T-helper 2 cell treated with Interferon-gamma antibody and Interleukin-4, amounts not matched to agents 5 μg/mL and 100 μg/mL, for 36 hours (primary cell): ENCODE results near the gene LUZP4.

Experiments used
- DNase-seq: peaks from one replicate; pipeline ENCODE4 v3.0.0; 2021; ENCODE audit warnings: low spot score
- H3K27ac Mint-ChIP-seq: one replicate; pipeline ENCODE4 v1.8.0; 2021; ENCODE audit warnings: mild to moderate bottlenecking, mixed read lengths
- H3K27me3 Mint-ChIP-seq: one replicate; pipeline ENCODE4 v1.8.0; 2021; ENCODE audit warnings: low read depth, mixed read lengths
- H3K36me3 Mint-ChIP-seq: one replicate; pipeline ENCODE4 v1.8.0; 2021; ENCODE audit warnings: low read depth, mixed read lengths
- H3K4me1 Mint-ChIP-seq: one replicate; pipeline ENCODE4 v1.8.0; 2021; ENCODE audit warnings: low read depth, mixed read lengths
- H3K4me3 Mint-ChIP-seq: one replicate; pipeline ENCODE4 v1.8.0; 2022; ENCODE audit warnings: mild to moderate bottlenecking, moderate library complexity, mixed read lengths
- H3K9me3 Mint-ChIP-seq: one replicate; pipeline ENCODE4 v1.8.0; 2021; ENCODE audit warnings: mixed read lengths

The LUZP4 gene

GRCh38 chrX:115348446-115349225 lies 59.1 kb downstream of the LUZP4 start:
- H3K4me1 Mint-ChIP-seq, result no peaks in the 10 kb centered on the region
- H3K9me3 Mint-ChIP-seq, result no peaks in the 10 kb centered on the region
- no peak overlapping the region for H3K4me3 Mint-ChIP-seq
- no peak for DNase-seq
- no peaks in the 10 kb centered on the region for H3K27me3 Mint-ChIP-seq
- H3K27ac Mint-ChIP-seq, result no peak overlapping the region
- no peaks in the 10 kb centered on the region for H3K36me3 Mint-ChIP-seq

DNA sequence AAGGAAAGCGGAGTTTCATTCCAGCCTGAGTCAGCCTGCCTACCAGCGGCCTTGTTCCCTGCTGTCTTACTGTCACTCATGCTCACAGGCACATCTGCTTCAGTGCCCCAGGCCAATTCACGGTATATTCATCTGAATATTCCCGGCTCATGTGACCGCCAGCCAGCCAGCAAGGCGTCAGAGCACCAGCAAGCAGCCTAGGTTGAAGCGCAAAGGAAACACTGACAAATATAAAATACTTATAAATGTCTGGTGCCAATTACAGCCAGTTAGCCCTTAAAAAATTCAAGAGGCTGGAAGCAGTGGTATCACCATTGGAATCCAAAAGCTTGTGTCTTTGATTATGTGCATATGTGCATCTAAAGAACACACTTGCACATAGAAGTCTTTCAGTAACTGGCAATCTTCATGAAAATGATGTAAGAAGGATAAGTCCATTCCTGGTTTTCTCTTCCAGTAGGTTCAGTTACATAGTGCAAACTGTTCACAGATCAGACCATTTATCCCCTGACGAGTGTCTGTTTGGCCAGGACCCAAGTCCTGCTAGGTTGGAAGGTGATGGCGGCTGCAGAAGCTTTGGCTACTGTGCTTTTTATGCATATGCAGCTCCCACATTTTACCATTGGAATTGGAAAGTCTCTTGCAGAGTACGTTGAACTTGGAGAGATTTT lies 61.3 kb downstream of the LUZP4 start:
- Mint-ChIP-seq H3K4me3 (no peak overlapping the region), H3K4me1 (no peaks in the 10 kb centered on the region), H3K36me3 (no peaks in the 10 kb centered on the region), H3K9me3 (no peaks in the 10 kb centered on the region), H3K27ac (no peak overlapping the region), H3K27me3 (no peaks in the 10 kb centered on the region)
- DNase-seq, result no peak

DNA sequence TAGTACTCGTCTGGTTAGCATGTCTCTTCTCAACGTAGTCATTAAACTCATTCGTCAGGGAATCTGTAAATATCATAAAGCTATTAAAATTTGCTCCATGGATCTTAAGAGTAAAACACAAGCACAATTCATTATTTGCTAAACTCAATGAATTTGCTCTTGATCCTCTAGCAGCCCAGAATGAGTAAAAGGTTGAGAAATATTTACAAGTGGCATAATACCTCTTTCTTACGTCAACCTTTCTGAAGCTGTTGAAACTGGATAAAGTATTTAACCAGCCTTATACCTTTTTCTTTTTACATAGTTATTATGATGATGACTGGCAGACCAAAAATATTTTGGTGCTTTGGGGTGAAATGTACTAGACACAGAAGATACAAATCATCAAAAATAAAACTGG lies 66.9 kb downstream of the LUZP4 start:
- H3K9me3 Mint-ChIP-seq, result no peaks in the 10 kb centered on the region

More for the DNA sequence above, 66.9 kb downstream of the LUZP4 start:
- H3K4me1 Mint-ChIP-seq, result no peaks in the 10 kb centered on the region
- no peaks in the 10 kb centered on the region for H3K36me3 Mint-ChIP-seq
- no peak for DNase-seq
- no peak overlapping the region for H3K4me3 Mint-ChIP-seq
- H3K27ac Mint-ChIP-seq, result no peak overlapping the region
- no peaks in the 10 kb centered on the region for H3K27me3 Mint-ChIP-seq
